B cell (primary cell): ENCODE results near the gene KLHL36.

Experiments
- CTCF ChIP-seq: fragments of 200-600 bp; IDR thresholded peaks from one replicate; pipeline ENCODE4 v1.8.0; 2022; ENCODE audit warnings: antibody characterized with exemption, mild to moderate bottlenecking
- EZH2 ChIP-seq: IDR thresholded peaks from 2 replicates; pipeline ENCODE4 v1.6.1; 2012; ENCODE audit warnings: borderline replicate concordance, low read depth, mild to moderate bottlenecking, moderate library complexity, low read length; ENCODE audit not compliant: insufficient read depth, poor library complexity, severe bottlenecking

- TF ChIP-seq EZH2 (no peak), CTCF (no peak)
These were observed 17.7 kb upstream of the KLHL36 start for GRCh38 chr16:84630446-84631152.
